ENCODE measurements around the gene CSNK1G2.

The CSNK1G2 gene

GRCh38 chr19:2026770-2027169 lies 85.8 kb downstream of the CSNK1G2 start:
- no peak for DNase-seq

- no peak for DNase-seq
Observed at GRCh38 chr19:2027361-2027760, 86.4 kb downstream of the CSNK1G2 start.

Measured in activated T-cell treated with anti-CD3 and anti-CD28 coated beads, Interleukin-2, amount 50 U/mL, for 1 hour (primary cell).